GM12874 (cell line): ENCODE measurements around the gene PDE3B.

ENCODE experiments used
- TF ChIP-seq, protein P1 (sequence below): IDR thresholded peaks from 2 replicates; pipeline ENCODE4 v1.5.1; 2011; ENCODE audit warnings: low read depth, mild to moderate bottlenecking, control low read depth, low read length, moderate library complexity; ENCODE audit not compliant: insufficient read depth

The PDE3B gene

DNA sequence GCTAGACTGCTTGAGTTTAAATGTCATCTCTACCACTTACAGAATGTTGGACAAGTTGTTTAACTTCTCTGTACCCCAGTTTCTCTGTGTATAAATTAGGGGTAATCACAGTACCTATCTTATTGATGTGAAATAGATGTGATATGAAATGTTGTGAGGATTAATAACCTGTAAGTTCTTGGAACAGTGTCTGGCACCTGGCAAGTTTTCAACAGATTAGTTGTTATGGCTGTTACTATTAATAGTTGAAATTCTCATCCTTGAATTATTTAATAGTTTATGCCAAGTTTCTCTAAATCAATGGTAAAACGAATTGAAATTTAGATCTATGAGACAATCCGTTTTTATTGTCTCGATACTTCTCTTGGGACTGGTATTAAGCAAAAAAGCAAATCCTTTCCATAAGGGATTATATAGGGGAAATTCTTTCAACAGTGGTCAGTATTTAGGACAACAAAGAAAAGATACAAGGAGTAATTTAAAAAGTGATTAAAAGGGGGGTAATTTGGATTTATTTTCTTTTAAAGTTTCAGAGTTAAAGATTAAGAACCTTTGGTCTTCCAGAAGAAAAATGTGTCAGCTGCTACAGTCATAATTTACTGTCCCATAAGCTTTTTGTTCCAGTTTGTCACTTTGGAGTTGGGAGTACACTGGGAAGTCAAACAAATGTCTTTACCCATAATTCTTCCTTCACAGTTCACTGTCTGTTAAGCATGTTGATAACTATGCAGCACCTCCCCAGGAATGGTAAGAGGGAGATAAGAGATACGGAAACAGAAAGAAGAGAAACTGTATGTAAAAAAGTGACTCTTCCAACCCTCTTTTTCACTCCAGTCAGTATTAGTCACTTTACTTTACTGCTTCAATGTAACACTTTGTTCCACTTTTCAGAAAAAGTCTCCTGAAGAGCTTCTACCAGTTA, 13.2 kb downstream of the PDE3B start:
- TF ChIP-seq, protein P1, sequence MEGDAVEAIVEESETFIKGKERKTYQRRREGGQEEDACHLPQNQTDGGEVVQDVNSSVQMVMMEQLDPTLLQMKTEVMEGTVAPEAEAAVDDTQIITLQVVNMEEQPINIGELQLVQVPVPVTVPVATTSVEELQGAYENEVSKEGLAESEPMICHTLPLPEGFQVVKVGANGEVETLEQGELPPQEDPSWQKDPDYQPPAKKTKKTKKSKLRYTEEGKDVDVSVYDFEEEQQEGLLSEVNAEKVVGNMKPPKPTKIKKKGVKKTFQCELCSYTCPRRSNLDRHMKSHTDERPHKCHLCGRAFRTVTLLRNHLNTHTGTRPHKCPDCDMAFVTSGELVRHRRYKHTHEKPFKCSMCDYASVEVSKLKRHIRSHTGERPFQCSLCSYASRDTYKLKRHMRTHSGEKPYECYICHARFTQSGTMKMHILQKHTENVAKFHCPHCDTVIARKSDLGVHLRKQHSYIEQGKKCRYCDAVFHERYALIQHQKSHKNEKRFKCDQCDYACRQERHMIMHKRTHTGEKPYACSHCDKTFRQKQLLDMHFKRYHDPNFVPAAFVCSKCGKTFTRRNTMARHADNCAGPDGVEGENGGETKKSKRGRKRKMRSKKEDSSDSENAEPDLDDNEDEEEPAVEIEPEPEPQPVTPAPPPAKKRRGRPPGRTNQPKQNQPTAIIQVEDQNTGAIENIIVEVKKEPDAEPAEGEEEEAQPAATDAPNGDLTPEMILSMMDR, result no peak

DNA sequence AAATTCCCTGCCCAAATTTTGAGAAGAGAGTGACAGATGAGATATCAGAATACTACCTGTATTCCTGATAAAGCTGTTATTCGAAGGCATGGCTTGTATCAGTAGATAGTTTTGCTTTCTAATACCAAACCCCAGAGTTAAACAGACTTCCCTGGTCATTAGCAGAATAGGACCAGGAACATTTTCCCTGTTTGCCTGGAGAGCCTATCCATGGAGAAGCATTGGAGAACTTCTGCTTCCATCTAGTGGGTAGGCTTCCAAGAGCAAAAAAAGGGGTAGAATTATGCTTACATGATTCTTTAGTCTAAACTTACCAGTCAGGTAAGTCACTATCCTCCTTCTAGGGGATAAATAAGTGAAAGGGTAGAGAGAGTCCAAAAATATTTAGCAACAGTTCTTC, 14.2 kb downstream of the PDE3B start:
- TF ChIP-seq, protein P1, result no peak

DNA sequence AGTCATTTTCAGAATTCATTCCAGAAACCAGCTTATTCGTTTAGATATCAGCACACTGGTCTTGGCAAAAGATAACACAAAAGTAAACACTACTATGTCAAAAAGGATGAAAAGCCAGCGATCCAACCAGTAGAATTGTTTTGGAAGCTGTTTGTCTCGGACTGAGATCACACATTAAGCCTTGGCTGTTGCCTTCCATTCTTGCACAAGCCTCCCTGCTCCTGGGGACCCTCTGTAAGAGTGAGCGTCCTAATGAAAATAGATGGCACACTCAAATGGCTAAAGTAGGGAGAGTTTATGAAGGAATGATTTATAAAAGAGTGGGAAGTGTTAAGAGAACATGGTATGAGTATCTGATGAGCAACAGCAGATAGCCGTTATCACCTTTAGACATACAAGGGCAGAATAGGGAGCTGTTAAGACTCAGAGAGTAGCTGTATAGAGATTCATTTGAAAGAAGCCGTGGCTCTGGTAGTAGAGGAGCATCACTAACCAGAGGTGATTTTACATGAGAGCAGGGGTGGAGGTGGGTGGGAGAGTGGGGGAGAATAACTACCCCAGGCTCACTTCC, 25.2 kb downstream of the PDE3B start:
- TF ChIP-seq, protein P1, result no peak

DNA sequence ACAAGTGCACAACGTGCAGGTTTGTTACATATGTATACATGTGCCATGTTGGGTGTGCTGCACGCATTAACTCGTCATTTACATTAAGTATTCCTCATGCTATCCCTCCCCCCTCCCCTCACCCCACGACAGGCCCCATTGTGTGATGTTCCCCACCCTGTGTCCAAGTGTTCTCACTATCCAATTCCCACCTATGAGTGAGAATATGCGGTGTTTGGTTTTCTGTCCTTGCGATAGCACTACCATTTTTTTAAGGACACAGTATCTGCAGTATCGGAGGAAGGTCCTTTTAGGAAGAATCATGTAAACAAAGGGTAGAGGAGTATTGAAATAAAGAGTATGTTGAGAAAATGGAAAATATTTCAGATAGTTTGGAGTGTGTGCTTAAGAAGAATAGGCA, 25.9 kb downstream of the PDE3B start:
- TF ChIP-seq, protein P1, result no peak

DNA sequence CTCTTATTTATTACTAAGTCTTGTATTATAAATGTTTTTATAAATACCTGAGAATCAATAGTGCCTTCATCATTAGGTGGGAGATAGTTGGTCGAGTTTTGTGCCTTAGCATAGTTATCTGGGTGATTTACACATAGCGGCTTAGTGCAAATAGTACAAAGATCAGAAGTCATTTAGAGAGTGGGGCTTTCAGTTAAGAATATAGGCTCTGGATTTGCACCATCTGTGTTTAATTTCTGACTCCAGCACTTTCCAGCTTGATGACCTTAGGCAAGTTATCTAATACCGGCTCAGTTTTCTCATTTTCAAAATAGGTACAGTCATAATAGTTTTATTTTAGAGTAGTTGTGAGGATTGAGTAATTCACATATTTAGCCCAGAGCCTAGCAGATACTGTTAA, 26.4 kb downstream of the PDE3B start:
- TF ChIP-seq, protein P1, result no peak

DNA sequence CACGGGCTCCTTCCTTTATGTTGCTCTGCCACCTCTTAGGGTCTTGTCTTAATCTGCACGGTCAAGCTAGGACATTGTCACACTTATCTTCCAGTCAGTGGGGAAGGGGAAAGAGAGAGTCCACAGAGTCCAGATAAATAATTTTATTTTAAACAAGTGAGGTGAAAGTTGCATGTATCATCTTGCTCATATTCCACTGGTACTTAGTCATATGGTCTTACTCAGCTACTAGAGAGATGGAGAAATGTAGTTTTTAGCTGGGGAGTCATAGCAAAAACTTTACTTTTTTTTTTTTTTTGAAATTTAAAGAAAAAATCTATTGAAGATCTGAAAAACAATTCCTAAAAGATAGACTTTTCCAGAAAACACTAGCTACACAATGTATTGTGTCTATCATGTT, 29.0 kb downstream of the PDE3B start:
- TF ChIP-seq, protein P1, result no peak

DNA sequence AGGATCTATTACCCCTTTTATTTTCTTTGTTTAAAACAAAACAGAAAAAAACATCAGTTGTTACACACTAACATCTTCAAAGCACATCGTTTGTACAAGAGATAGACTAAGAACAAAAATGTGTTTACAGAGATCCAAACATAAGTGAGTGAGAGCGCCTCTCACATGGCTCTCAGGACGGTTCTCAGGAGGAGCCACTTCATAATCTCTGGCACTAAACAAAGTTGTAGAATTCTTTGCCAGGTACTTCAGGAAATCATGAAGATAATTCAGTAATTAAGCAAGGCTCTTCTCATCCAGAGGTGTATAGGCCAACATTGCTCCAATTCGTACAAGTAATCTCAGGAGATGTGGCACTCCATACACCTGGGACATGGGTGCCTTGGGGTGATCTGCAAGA, 29.8 kb downstream of the PDE3B start:
- TF ChIP-seq, protein P1, result no peak
